ENCODE results near the gene IL6R.
"Not testable (repeated sequence)": the region's sequence is repeated elsewhere in the genome, so short reads cannot be mapped to it uniquely, and the experiment has no call there.

IL6R gene

GRCh38 chr1:154483941-154484803 lies 79.0 kb downstream of the IL6R start:
- no peak for DNase-seq (ENCODE audit: low read depth in 2 of 2)

GRCh38 chr1:154485106-154485505 lies 80.0 kb downstream of the IL6R start:
- DNase-seq (ENCODE audit: low read depth in 2 of 2), result no peak

GRCh38 chr1:154485910-154486496 lies 80.9 kb downstream of the IL6R start:
- DNase-seq (ENCODE audit: low read depth in 2 of 2), result no peak

DNA sequence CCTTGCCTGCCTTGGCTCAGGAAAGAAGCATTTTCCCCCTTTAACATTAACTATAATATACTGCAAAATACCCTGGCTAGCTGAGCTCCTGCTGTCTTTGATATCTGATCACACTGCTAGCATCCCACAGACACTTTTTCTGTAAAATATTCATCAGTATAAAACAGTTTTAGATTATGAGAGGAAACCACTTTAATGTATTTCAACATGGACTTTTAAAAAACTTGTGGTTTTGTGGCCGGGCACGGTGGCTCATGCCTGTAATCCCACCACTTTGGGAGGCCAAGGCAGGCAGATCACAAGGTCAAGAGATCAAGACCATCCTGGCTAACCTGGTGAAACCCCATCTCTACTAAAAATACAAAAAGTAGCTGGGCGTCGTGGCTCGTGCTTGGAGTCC lies 81.6 kb downstream of the IL6R start:
- DNase-seq (ENCODE audit: low read depth in 2 of 2), result not testable (repeated sequence)

GRCh38 chr1:154488922-154489321 lies 83.8 kb downstream of the IL6R start:
- DNase-seq (ENCODE audit: low read depth in 2 of 2), result no peak

GRCh38 chr1:154489695-154490274 lies 84.6 kb downstream of the IL6R start:
- no peak for DNase-seq (ENCODE audit: low read depth in 2 of 2)

DNA sequence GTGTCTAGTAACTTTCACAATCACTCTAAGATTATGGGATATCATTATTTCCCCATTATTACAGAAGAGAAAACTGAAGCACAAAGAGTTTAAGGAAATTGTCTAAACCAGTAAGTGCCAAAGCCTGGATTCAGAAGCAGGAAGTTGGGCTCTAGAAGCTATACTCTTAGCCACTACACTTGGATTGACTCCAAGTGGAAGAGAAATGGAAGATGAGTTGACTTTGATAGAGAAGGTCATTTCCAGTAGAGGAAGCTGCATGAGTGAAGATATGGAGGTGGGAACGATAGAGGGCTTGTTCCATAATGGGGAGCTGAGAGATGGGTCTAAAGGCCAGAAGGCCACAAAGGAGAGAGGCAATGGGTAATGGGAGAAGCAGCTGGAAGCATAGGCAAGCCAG lies 85.2 kb downstream of the IL6R start:
- DNase-seq (ENCODE audit: low read depth in 2 of 2), result no peak

DNA sequence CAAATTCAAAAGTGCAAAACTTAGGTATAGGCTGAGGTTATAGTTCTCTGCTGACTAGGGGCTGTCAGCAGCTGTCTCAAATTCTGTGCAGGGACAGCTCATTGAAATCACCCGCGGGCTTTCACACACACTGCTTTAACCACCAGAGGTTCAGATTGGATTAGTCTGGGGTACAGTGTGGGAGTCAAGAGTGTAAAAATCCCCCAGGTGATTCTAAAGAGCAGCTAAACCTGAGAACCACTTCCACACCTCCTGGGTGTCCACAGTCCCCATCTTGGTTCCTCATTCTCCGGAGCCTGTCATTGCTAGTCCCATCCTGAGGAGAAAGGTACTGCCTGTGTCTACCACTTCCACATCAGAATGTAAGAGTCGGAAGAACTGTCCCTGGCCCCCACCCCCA lies 87.0 kb downstream of the IL6R start:
- DNase-seq (ENCODE audit: low read depth in 2 of 2), result no peak

GRCh38 chr1:154493276-154493675 lies 88.1 kb downstream of the IL6R start:
- DNase-seq (ENCODE audit: low read depth in 2 of 2), result no peak

DNA sequence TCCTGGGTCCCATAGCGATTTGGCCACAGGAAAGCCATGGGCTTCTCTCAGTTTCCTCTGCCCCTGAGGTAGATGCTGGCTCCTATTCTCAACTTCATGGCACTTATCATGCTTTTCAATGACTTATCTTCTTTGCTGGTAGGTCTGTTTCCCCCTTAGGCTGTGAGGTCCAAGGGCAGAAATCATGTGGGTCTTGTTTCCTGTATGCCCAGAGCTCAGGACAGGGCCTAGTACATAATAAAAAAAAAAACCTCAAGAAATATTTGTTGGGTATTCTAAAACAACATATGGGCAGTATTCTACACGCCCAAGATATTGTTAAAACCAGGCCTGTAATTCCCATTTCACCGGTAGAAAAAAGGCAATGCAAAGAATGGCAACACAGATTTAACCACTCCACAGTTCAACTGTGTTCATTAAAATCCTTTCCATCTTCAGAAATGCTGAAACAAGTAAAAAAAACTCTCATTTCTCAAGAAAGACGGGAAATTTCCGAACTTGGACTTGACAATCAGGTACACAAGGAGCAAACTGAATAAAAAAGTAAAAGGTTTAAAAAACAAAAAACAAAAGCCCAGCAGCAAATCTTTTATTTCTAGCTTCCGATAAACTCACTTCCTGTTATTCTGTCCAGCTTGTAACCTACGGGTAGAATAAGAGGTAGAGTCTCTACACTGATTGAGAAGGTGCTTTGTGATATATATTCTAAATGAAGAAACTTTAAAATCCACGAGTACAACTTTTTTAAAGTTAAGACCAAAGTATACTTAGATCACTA lies 90.5 kb downstream of the IL6R start:
- DNase-seq (ENCODE audit: low read depth in 2 of 2), result no peak

- DNase-seq (ENCODE audit: low read depth in 2 of 2), result no peak
These were observed 91.2 kb downstream of the IL6R start for GRCh38 chr1:154496383-154496782.

DNA sequence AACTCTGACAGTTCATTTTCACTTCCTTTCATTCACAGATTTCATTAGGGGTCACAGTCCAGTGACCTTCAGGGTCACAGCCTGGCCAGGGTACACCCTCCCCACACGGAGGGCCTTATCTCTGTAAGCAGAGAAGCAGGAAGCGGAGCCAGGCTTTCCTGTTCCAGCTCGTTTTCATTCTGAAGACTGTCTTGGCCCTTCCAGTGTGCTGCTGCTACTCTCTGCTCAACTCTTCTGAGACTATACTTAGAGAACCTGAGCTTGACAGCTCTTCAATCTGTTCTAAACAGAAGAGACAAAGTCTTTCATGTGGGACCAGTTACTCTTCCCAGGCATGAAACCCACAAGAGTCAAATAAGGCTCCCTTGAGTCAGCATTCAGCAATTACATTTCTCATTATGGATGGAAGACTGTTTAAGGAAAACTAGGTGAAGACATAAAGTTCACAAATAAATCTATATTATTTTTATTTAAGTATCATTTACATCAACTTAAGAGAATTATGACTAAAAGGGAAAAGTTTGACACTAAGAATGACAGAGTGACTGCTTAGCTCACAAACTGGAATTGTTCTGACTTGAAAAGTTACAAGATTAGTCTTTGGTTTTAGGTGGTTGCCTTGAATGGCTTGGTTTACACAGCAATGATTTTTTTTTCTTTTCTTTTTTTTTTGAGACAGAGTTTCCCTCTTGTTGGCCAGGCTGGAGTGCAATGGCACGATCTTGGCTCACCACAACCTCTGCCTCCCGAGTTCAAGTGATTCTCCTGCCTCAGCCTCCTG lies 92.1 kb downstream of the IL6R start:
- no peak for DNase-seq (ENCODE audit: low read depth in 2 of 2)

- no peak for DNase-seq (ENCODE audit: low read depth in 2 of 2)
These were observed 94.3 kb downstream of the IL6R start for GRCh38 chr1:154499446-154499845.

DNA sequence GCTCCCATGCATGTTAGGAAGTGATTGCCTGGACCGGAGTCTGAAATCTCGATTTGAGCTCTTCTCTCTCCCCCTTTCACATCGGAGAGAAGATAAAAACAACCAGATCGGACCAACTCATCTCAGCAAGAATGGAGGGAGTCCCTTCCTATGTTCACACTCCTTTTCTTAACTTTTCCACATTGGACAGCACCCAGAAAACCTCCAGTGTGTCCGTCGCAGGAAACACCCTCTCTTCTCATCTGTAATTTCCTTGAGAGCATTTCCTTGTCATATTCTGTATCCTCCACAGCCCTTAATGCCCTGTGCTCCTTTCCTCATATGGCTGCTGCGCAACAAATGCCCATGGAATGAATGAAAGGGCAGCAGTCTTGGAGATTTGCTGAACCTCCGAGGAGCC lies 95.4 kb downstream of the IL6R start:
- no peak for DNase-seq (ENCODE audit: low read depth in 2 of 2)

DNA sequence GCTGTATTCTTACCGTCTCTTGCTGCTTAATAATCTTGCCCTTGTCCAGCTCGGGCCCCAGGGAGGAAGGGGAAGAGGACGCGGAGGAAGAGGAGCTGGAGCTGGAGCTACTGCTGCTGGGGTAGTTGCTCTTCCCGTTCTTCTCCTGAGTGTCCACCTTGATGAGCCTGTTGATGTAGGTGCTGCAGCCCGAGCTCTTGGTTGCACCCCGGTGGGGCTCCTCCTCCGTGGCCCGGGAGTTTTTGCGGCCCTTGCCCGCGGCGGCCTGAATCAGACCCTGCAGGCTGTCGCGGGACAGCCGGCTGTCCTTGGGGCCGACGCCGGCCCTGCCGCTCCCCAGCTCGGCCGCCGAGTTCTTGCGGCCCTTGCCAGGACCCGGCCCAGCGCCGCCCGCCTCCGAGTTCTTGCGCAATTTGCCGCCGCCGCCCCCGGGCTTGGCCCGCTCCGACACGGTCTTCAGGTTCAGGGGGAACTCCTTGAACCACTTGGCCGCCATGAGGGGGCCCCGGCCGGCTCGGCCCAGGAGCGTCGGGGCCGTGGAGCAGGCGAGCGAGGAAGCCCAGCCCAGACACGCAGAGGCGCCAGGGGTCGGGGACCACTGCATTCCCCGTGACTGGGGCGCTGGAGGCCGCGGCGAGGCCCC lies 96.4 kb downstream of the IL6R start:
- no peak for DNase-seq (ENCODE audit: low read depth in 2 of 2)

GRCh38 chr1:154502066-154502743 lies 97.1 kb downstream of the IL6R start, which contains the start of the genes SHE and TDRD10:
SHE (minus strand) TSS chr1:154502412; CDS start chr1:154502026, 386 bp downstream.
TDRD10 (plus strand) TSS chr1:154502219; CDS start chr1:154506904, 4,685 bp downstream.
- no peak for DNase-seq (ENCODE audit: low read depth in 2 of 2)

DNA sequence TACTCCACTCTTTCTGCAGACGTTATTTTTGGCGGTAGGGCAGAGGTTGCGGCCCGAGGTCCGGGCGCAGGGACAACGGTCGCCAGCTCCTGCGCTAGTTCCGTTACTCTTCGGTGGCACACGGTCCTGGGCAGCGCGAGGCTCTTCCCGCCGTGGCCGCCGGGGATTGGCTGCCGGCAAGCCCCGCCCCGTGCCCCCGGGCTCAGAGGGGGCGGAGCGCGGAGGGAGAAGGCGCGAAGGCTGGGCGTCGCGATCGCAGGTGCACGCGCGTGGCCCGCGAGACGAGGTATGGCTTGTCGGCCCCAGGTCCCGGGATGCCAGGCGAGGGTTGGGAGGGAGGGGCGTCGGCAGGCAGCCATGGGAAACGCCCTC lies 97.6 kb downstream of the IL6R start:
- DNase-seq (ENCODE audit: low read depth in 2 of 2), result no peak

- DNase-seq (ENCODE audit: low read depth in 2 of 2), result no peak
These were observed 98.8 kb downstream of the IL6R start for GRCh38 chr1:154503898-154504297.

- no peak for DNase-seq (ENCODE audit: low read depth in 2 of 2)
These were observed 107.6 kb downstream of the IL6R start for GRCh38 chr1:154512760-154513159.

DNA sequence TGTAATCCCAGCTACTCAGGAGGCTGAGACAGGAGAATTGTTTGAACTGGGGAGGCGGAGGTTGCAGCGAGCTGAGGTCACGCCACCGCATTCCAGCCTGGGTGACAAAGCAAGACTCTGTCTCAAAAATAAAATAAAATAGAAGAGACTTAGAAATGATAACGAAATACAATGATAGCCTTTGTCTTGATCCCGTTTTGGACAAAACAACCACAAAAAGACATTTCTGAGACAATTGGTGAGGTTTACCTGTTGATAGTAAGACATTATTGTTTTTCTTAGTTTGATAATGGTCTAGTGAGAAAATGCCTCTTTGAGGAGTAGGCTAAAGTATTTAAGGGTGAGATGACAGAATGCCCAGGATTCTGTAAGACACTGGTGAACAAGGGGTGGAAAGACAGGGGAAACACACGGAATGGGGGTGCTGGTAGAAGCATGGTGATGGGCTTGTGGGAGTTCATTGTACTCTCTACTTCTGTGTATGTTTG lies 109.0 kb downstream of the IL6R start:
- DNase-seq (ENCODE audit: low read depth in 2 of 2), result no peak

Measured in stimulated activated CD8-positive, alpha-beta memory T cell treated with anti-CD3 and anti-CD28 coated beads, Interleukin-2, amount 100 ng/mL, for 1 hour (primary cell).